Measurements from ENCODE around the gene RTP5. TPM values are rescaled to one million over a fixed set of nuclear protein-coding genes. Genes with fewer than 3 reads are reported as not detected.

RTP5 gene
- total and polyA plus RNA-seq, 2 experiments from 2014 or later, result not detected

- no peak overlapping the region for H3K4me2 ChIP-seq
- H3K4me1 ChIP-seq (ENCODE audit: insufficient read depth), result no peaks in the 10 kb centered on the region
- no peak overlapping the region for H3K27ac ChIP-seq
- H3K79me2 ChIP-seq, result no peaks in the 10 kb centered on the region
- H3K36me3 ChIP-seq (replicated peaks; ENCODE audit: insufficient read depth, low read depth), result no peaks in the 10 kb centered on the region
- no peak overlapping the region for H2AFZ ChIP-seq
- 93% methylated on average over 26 of the region's 27 CpGs for WGBS (ENCODE audit: low lambda C conversion rate, missing lambda C conversion rate)
- TF ChIP-seq EZH2phosphoT487 (IDR thresholded peaks at IDR 0.05; ENCODE audit: low read depth, severe bottlenecking, unreplicated experiment), result no peak
- TF ChIP-seq EZH2 (IDR thresholded peaks at IDR 0.05; ENCODE audit: borderline replicate concordance), result no peak
- no peak for TF ChIP-seq CTCF (IDR thresholded peaks at IDR 0.05; ENCODE audit: poor library complexity)
- H4K20me1 ChIP-seq (ENCODE audit: insufficient read depth, poor library complexity, severe bottlenecking), result no peaks in the 10 kb centered on the region
- no peaks in the 10 kb centered on the region for H3K27me3 ChIP-seq
- DNase-seq (ENCODE audit: low spot score), result no peak
- no peak overlapping the region for H3K4me3 ChIP-seq
- no peaks in the 10 kb centered on the region for H3K9me3 ChIP-seq (ENCODE audit: low read depth)
- no peaks in the 10 kb centered on the region for H3K9me2 ChIP-seq (replicated peaks; ENCODE audit: insufficient read depth)
Measured at GRCh38 chr2:241853651-241854341, 15.7 kb upstream of the RTP5 start.

- Histone ChIP-seq H3K27me3 (no peaks in the 10 kb centered on the region), H4K20me1 (ENCODE audit: insufficient read depth, poor library complexity, severe bottlenecking) (no peaks in the 10 kb centered on the region), H3K4me2 (no peak overlapping the region), H3K9me2 (replicated peaks; ENCODE audit: insufficient read depth) (no peaks in the 10 kb centered on the region), H3K9me3 (ENCODE audit: low read depth) (no peaks in the 10 kb centered on the region), H3K27ac (no peak overlapping the region), H3K4me3 (no peak overlapping the region), H3K4me1 (ENCODE audit: insufficient read depth) (peaks cover 7% of the 10 kb centered on the region), H2AFZ (no peak overlapping the region), H3K79me2 (no peaks in the 10 kb centered on the region), H3K36me3 (replicated peaks; ENCODE audit: insufficient read depth, low read depth) (no peaks in the 10 kb centered on the region)
- TF ChIP-seq EZH2phosphoT487 (IDR thresholded peaks at IDR 0.05; ENCODE audit: low read depth, severe bottlenecking, unreplicated experiment) (no peak), CTCF (IDR thresholded peaks at IDR 0.05; ENCODE audit: poor library complexity) (no peak), EZH2 (IDR thresholded peaks at IDR 0.05; ENCODE audit: borderline replicate concordance) (no peak)
- WGBS (ENCODE audit: low lambda C conversion rate, missing lambda C conversion rate), result 78% methylated on average over 19 of the region's 21 CpGs
- no peak for DNase-seq (ENCODE audit: low spot score)
Measured at GRCh38 chr2:241854342-241855244, 14.9 kb upstream of the RTP5 start.

GRCh38 chr2:241855245-241855887 is 14.2 kb upstream of the RTP5 start:
- no peaks in the 10 kb centered on the region for H3K79me2 ChIP-seq
- H3K9me2 ChIP-seq (replicated peaks; ENCODE audit: insufficient read depth), result no peaks in the 10 kb centered on the region
- no peak overlapping the region for H3K27ac ChIP-seq
- H3K36me3 ChIP-seq (replicated peaks; ENCODE audit: insufficient read depth, low read depth), result no peaks in the 10 kb centered on the region
- H3K4me2 ChIP-seq, result no peak overlapping the region
- WGBS (ENCODE audit: low lambda C conversion rate, missing lambda C conversion rate), result 88% methylated on average over 17 of the region's 18 CpGs
- no peak for DNase-seq (ENCODE audit: low spot score)
- no peak for TF ChIP-seq CTCF (IDR thresholded peaks at IDR 0.05; ENCODE audit: poor library complexity)
- TF ChIP-seq EZH2phosphoT487 (IDR thresholded peaks at IDR 0.05; ENCODE audit: low read depth, severe bottlenecking, unreplicated experiment), result no peak
- TF ChIP-seq EZH2 (IDR thresholded peaks at IDR 0.05; ENCODE audit: borderline replicate concordance), result no peak
- H3K27me3 ChIP-seq, result no peaks in the 10 kb centered on the region
- H3K4me3 ChIP-seq, result no peak overlapping the region
- peaks cover 7% of the 10 kb centered on the region for H3K4me1 ChIP-seq (ENCODE audit: insufficient read depth)
- no peaks in the 10 kb centered on the region for H4K20me1 ChIP-seq (ENCODE audit: insufficient read depth, poor library complexity, severe bottlenecking)
- H2AFZ ChIP-seq, result no peak overlapping the region
- H3K9me3 ChIP-seq (ENCODE audit: low read depth), result no peaks in the 10 kb centered on the region
